GM21576 (cell line): ENCODE measurements around the gene PEX7.
"Not testable (repeated sequence)": the region's sequence is repeated elsewhere in the genome, so short reads cannot be mapped to it uniquely, and the experiment has no call there.

Source experiments
- ATAC-seq: cut with Tn5 transposase; IDR thresholded peaks from one replicate; pipeline ENCODE4 v1.9.1; 2021; ENCODE audit warnings: mild to moderate bottlenecking, moderate library complexity; ENCODE audit not compliant: unreplicated experiment

Gene PEX7

GRCh38 chr6:136822376-136823127 is at the start of gene PEX7:
Gene PEX7, plus strand, starts transcription at chr6:136822592. Its CDS starts 74 bp downstream, at chr6:136822666.
- ATAC-seq = peak; percentile 95

- peak; percentile 77 for ATAC-seq
Measured at GRCh38 chr6:136772685-136773472, 49.5 kb upstream of the PEX7 start.

- ATAC-seq = no peak
Measured at GRCh38 chr6:136773473-136773796, 49.0 kb upstream of the PEX7 start.

- ATAC-seq = no peak
Measured at GRCh38 chr6:136774228-136775041, 48.0 kb upstream of the PEX7 start.

- ATAC-seq = no peak
Measured at GRCh38 chr6:136775081-136775480, 47.3 kb upstream of the PEX7 start.

GRCh38 chr6:136775548-136775947 is 46.8 kb upstream of the PEX7 start:
- no peak for ATAC-seq

- ATAC-seq = no peak
Measured at GRCh38 chr6:136777651-136778050, 44.7 kb upstream of the PEX7 start.

- ATAC-seq = no peak
Measured at GRCh38 chr6:136779682-136780081, 42.7 kb upstream of the PEX7 start.

- no peak for ATAC-seq
Measured at GRCh38 chr6:136780972-136781371, 41.4 kb upstream of the PEX7 start.

GRCh38 chr6:136782021-136782770 is 40.2 kb upstream of the PEX7 start:
- no peak for ATAC-seq

GRCh38 chr6:136783021-136783420 is 39.4 kb upstream of the PEX7 start:
- ATAC-seq = no peak

- ATAC-seq = peak; percentile 68
Measured at GRCh38 chr6:136783495-136784270, 38.7 kb upstream of the PEX7 start.

- ATAC-seq = no peak
Measured at GRCh38 chr6:136784271-136784664, 38.1 kb upstream of the PEX7 start.

- peak; percentile 44 for ATAC-seq
Measured at GRCh38 chr6:136784910-136785746, 37.3 kb upstream of the PEX7 start.

- no peak for ATAC-seq
Measured at GRCh38 chr6:136786658-136787057, 35.7 kb upstream of the PEX7 start.

- no peak for ATAC-seq
Measured at GRCh38 chr6:136787726-136788068, 34.7 kb upstream of the PEX7 start.

GRCh38 chr6:136788069-136788902 is 34.1 kb upstream of the PEX7 start:
- no peak for ATAC-seq

GRCh38 chr6:136789440-136789839 is 33.0 kb upstream of the PEX7 start:
- not testable (repeated sequence) for ATAC-seq
